Measurements from ENCODE around the gene CCDC127. TPM values are rescaled to one million over a fixed set of nuclear protein-coding genes. Genes with fewer than 3 reads are reported as not detected.

Gene CCDC127
- total RNA-seq, 1 donor from 2014 or later = 2.9 TPM

- FAIRE-seq = no peak
- no peaks in the 10 kb centered on the region for H3K36me3 ChIP-seq (ENCODE audit: control insufficient read depth, insufficient read depth, low read length)
- TF ChIP-seq CTCF (IDR thresholded peaks at IDR 0.05; ENCODE audit: insufficient read depth, low read length, severe bottlenecking) = no peak
- DNase-seq (ENCODE audit: low read depth) = no peak
- no peak overlapping the region for H3K4me3 ChIP-seq (ENCODE audit: low read depth, low read length)
- peaks cover 1% of the 10 kb centered on the region for H3K27me3 ChIP-seq (ENCODE audit: control insufficient read depth, insufficient read depth, low read length)
These were observed 21.6 kb downstream of the CCDC127 start for GRCh38 chr5:196350-196749.

- FAIRE-seq (no peak), DNase-seq (ENCODE audit: low read depth) (no peak)
- Histone ChIP-seq H3K27me3 (ENCODE audit: control insufficient read depth, insufficient read depth, low read length) (peaks cover 4% of the 10 kb centered on the region), H3K36me3 (ENCODE audit: control insufficient read depth, insufficient read depth, low read length) (no peaks in the 10 kb centered on the region), H3K4me3 (ENCODE audit: low read depth, low read length) (no peak overlapping the region)
- TF ChIP-seq CTCF (IDR thresholded peaks at IDR 0.05; ENCODE audit: insufficient read depth, low read length, severe bottlenecking) = no peak
These were observed 22.4 kb downstream of the CCDC127 start for GRCh38 chr5:195401-196160.

GRCh38 chr5:194603-195209 is 23.2 kb downstream of the CCDC127 start:
- peaks cover 6% of the 10 kb centered on the region for H3K27me3 ChIP-seq (ENCODE audit: control insufficient read depth, insufficient read depth, low read length)

GRCh38 chr5:194102-194501 is 23.9 kb downstream of the CCDC127 start:
- no peak for TF ChIP-seq CTCF (IDR thresholded peaks at IDR 0.05; ENCODE audit: insufficient read depth, low read length, severe bottlenecking)

More at GRCh38 chr5:194603-195209, 23.2 kb downstream of the CCDC127 start:
- no peaks in the 10 kb centered on the region for H3K36me3 ChIP-seq (ENCODE audit: control insufficient read depth, insufficient read depth, low read length)
- no peak for FAIRE-seq
- TF ChIP-seq CTCF (IDR thresholded peaks at IDR 0.05; ENCODE audit: insufficient read depth, low read length, severe bottlenecking) = no peak
- H3K4me3 ChIP-seq (ENCODE audit: low read depth, low read length) = no peak overlapping the region
- no peak for DNase-seq (ENCODE audit: low read depth)

GRCh38 chr5:192970-193831 is 24.8 kb downstream of the CCDC127 start:
- H3K4me3 ChIP-seq (ENCODE audit: low read depth, low read length) = no peak overlapping the region
- DNase-seq (ENCODE audit: low read depth) = no peak

More at GRCh38 chr5:194102-194501, 23.9 kb downstream of the CCDC127 start:
- DNase-seq (ENCODE audit: low read depth) = no peak
- peaks cover 6% of the 10 kb centered on the region for H3K27me3 ChIP-seq (ENCODE audit: control insufficient read depth, insufficient read depth, low read length)
- H3K36me3 ChIP-seq (ENCODE audit: control insufficient read depth, insufficient read depth, low read length) = no peaks in the 10 kb centered on the region
- no peak for FAIRE-seq
- no peak overlapping the region for H3K4me3 ChIP-seq (ENCODE audit: low read depth, low read length)

More at GRCh38 chr5:192970-193831, 24.8 kb downstream of the CCDC127 start:
- no peak for TF ChIP-seq CTCF (IDR thresholded peaks at IDR 0.05; ENCODE audit: insufficient read depth, low read length, severe bottlenecking)
- Histone ChIP-seq H3K27me3 (ENCODE audit: control insufficient read depth, insufficient read depth, low read length) (peaks cover 6% of the 10 kb centered on the region), H3K36me3 (ENCODE audit: control insufficient read depth, insufficient read depth, low read length) (no peaks in the 10 kb centered on the region)
- FAIRE-seq = no peak
